Measurements from ENCODE around the gene MYL12B.

DNA sequence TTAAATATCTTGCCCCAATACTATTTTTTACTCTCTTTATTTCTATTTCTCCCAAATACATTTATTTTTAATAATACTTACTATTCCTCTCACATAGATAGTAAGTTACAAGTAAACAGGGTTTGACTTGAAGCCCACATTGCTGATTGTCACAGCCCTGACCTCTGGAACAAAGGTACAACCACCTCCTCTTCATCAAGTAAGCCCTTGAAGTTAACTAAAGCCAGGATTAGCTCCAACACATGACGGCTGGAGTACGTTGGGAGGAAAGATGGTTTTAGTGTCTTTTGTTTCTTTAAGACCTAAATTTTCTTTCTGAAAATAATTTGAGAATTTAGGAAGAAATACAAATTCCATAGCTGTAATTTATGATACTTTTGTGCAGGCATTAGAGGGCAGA, 43.1 kb upstream of the MYL12B start:
- TF ChIP-seq CTCF (IDR thresholded peaks at IDR 0.05; ENCODE audit: poor library complexity): no peak
- no peak for TF ChIP-seq EZH2 (IDR thresholded peaks at IDR 0.05; ENCODE audit: borderline replicate concordance)
